A673 (cell line): Measurements from ENCODE around the gene FBXO17. TPM values are rescaled to one million over a fixed set of nuclear protein-coding genes. Genes with fewer than 3 reads are reported as not detected.

Source experiments
- Bru-seq: library from RNA; stranded (reverse); fragments of 400-500 nt; gene quantifications from one replicate; lab custom pipeline; 2021; lab: Mats Ljungman, UMichigan
- BruChase-seq, 2 experiments: library from RNA; stranded (reverse); fragments of 400-500 nt; gene quantifications; one replicate each; lab custom pipeline; 2021; lab: Mats Ljungman, UMichigan
- BruUV-seq: library from RNA; stranded (reverse); fragments of 400-500 nt; replicated peaks from 2 replicates; lab custom pipeline; 2021; lab: Mats Ljungman, UMichigan
- CTCF ChIA-PET: fragments of 300-600 bp; sonication (Branson Sonifier 250); formaldehyde crosslinking; loops from one replicate; lab custom pipeline; 2022; ENCODE audit warnings: antibody characterized with exemption; lab: Charles Lee
- POLR2A ChIA-PET: fragments of 300-600 bp; sonication (Branson Sonifier 250); formaldehyde crosslinking; loops from one replicate; lab custom pipeline; 2022; ENCODE audit warnings: antibody characterized with exemption; ENCODE audit not compliant: low non-redundant PET; lab: Charles Lee
- DNase-seq: peaks from one replicate; pipeline ENCODE4 v3.0.0-alpha.2; 2015; ENCODE audit warnings: low spot score
- H3K27ac ChIP-seq: fragments of 200-600 bp; sonication (generic); 2 replicates; pipeline ENCODE4 v1.5.1; 2016; ENCODE audit warnings: mixed run types, low read depth, mild to moderate bottlenecking, mixed read lengths, antibody characterized with exemption, low read length; ENCODE audit not compliant: poor library complexity, severe bottlenecking
- H3K27me3 ChIP-seq: fragments of 200-600 bp; sonication (generic); replicated peaks from 2 replicates; pipeline ENCODE4 v1.6.1; 2017; ENCODE audit warnings: mixed run types, low read depth, mild to moderate bottlenecking, mixed read lengths, antibody characterized with exemption, low read length; ENCODE audit not compliant: insufficient read depth, poor library complexity
- H3K36me3 ChIP-seq: fragments of 200-600 bp; sonication (generic); 2 replicates; pipeline ENCODE4 v1.6.1; 2016; ENCODE audit warnings: mixed run types, mild to moderate bottlenecking, mixed read lengths, antibody characterized with exemption, low read length; ENCODE audit not compliant: insufficient read depth, poor library complexity, severe bottlenecking
- H3K4me1 ChIP-seq: fragments of 200-600 bp; sonication (generic); 2 replicates; pipeline ENCODE4 v1.6.1; 2017; ENCODE audit warnings: mixed run types, mild to moderate bottlenecking, mixed read lengths, antibody characterized with exemption, low read length; ENCODE audit not compliant: insufficient read depth, poor library complexity, severe bottlenecking
- H3K4me3 ChIP-seq: fragments of 200-600 bp; sonication (generic); 2 replicates; pipeline ENCODE4 v1.5.1; 2016; ENCODE audit warnings: low read depth, mixed run types, mild to moderate bottlenecking, mixed read lengths, low read length; ENCODE audit not compliant: poor library complexity, severe bottlenecking
- H3K9me3 ChIP-seq: fragments of 200-600 bp; sonication (generic); 2 replicates; pipeline ENCODE4 v1.6.1; 2016; ENCODE audit warnings: mixed run types, low read depth, mild to moderate bottlenecking, mixed read lengths, antibody characterized with exemption, low read length; ENCODE audit not compliant: poor library complexity, severe bottlenecking
- EZH2 ChIP-seq: fragments of 200-600 bp; sonication (generic); IDR thresholded peaks from 2 replicates; pipeline ENCODE4 v1.6.1; 2017; ENCODE audit warnings: borderline replicate concordance, low read depth, mild to moderate bottlenecking, mixed read lengths, antibody characterized with exemption, low read length; ENCODE audit not compliant: poor library complexity, severe bottlenecking
- intact Hi-C: fragments of 100-400 bp; cut with micrococcal nuclease; formaldehyde crosslinking; loops from one replicate; pipeline ENCODE4 v1.10.0; 2022; ENCODE audit not compliant: unreplicated experiment
- long read RNA-seq: library from polyadenylated mRNA; stranded (forward); transcript quantifications from one replicate; pipeline ENCODE4 v2.0.0, GENCODE V29; 2022
- total RNA-seq: library from RNA; stranded (reverse); gene quantifications from 2 replicates; pipeline ENCODE4 v1.2.3, GENCODE V29; 2021
- TF ChIP-seq, protein P1 (sequence below): fragments of 300-800, 200-600 bp; sonication (generic); conservative IDR thresholded peaks from 2 replicates; pipeline ENCODE4 v1.5.1; 2017; ENCODE audit warnings: low read depth, mild to moderate bottlenecking, antibody characterized with exemption, low read length, moderate library complexity, mixed read lengths

FBXO17 gene, protein sequence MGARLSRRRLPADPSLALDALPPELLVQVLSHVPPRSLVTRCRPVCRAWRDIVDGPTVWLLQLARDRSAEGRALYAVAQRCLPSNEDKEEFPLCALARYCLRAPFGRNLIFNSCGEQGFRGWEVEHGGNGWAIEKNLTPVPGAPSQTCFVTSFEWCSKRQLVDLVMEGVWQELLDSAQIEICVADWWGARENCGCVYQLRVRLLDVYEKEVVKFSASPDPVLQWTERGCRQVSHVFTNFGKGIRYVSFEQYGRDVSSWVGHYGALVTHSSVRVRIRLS
- total RNA-seq (26.0 and 29.9 TPM in 2 replicates), Bru-seq, nascent RNA (percentile 70 among the genes with signal in this experiment), BruChase-seq, experiment 1, labeled RNA remaining after a 2-hour chase (percentile 76 among the genes with signal in this experiment), BruChase-seq, experiment 2, labeled RNA remaining after a 6-hour chase (percentile 83 among the genes with signal in this experiment)
- long read RNA-seq, transcript FBXO17-201 (6 exons, 2,386 nt), result major isoform, 19 of 41 reads
- long read RNA-seq, partial matches to known transcripts, result 4 of 41 reads
- long read RNA-seq, other reads (novel, unspliced or antisense), result 18 of 41 reads

DNA sequence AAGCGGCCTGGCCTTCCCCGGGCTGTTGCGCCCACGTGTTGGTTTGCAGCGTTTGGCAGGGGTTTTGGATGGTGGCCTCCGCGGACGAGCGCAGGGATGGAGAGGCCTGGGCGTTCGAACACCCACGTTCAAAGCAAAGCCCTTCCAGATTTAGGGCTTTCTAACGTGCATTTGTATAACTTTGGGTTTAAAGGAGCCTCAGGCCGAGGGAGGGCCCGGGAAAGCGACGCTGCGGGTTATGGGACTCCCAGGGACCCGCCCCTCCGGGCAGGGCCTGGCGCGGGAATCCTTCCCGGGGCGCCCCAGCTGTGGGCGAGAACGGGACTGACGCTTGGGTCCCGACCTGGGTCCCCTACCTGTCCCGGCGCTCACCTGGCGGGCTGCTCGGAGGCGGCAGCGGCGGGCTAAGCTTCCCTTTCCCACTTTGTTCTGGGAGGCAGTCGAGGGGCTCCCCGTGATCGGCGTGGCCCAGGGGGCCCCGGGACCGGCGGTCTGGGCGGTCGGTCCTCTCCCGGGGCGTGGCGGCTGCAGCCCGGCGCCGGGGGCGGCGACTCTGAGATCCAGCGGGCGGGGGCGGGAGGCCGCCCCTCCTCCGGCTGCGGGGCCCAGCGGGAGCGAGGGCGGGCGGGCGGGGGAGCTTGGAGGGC, at the start of gene FBXO17:
FBXO17 (minus strand) TSS at position 529 of the 647 bp plus-strand sequence. CDS start 25,423 bp downstream, outside the sequence.
- no peak for TF ChIP-seq EZH2
- TF ChIP-seq, protein P1, sequence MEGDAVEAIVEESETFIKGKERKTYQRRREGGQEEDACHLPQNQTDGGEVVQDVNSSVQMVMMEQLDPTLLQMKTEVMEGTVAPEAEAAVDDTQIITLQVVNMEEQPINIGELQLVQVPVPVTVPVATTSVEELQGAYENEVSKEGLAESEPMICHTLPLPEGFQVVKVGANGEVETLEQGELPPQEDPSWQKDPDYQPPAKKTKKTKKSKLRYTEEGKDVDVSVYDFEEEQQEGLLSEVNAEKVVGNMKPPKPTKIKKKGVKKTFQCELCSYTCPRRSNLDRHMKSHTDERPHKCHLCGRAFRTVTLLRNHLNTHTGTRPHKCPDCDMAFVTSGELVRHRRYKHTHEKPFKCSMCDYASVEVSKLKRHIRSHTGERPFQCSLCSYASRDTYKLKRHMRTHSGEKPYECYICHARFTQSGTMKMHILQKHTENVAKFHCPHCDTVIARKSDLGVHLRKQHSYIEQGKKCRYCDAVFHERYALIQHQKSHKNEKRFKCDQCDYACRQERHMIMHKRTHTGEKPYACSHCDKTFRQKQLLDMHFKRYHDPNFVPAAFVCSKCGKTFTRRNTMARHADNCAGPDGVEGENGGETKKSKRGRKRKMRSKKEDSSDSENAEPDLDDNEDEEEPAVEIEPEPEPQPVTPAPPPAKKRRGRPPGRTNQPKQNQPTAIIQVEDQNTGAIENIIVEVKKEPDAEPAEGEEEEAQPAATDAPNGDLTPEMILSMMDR, result no peak
- Histone ChIP-seq H3K27ac (peak within 1 kb of the TSS; percentile 91), H3K4me1 (peaks cover 14% of the 10 kb centered on the region), H3K4me3 (peak within 1 kb of the TSS; percentile 75), H3K36me3 (no peaks in the 10 kb centered on the region), H3K27me3 (no peaks in the 10 kb centered on the region), H3K9me3 (no peaks in the 10 kb centered on the region)
- intact Hi-C loops, result loop anchor here (10.0 kb wide), 1 partner anchor 139 kb away; no protein-coding TSS in a partner anchor
- peak; percentile 83 for DNase-seq
- BruUV-seq, result TSS peak; percentile 72
- POLR2A ChIA-PET, result no interaction called here
- CTCF ChIA-PET, result interaction anchor here (0.6 to 1.1 kb wide), 6 partner anchors 13 to 432 kb away, joined by 3 to 8 read pairs (median 4); no protein-coding TSS in a partner anchor

DNA sequence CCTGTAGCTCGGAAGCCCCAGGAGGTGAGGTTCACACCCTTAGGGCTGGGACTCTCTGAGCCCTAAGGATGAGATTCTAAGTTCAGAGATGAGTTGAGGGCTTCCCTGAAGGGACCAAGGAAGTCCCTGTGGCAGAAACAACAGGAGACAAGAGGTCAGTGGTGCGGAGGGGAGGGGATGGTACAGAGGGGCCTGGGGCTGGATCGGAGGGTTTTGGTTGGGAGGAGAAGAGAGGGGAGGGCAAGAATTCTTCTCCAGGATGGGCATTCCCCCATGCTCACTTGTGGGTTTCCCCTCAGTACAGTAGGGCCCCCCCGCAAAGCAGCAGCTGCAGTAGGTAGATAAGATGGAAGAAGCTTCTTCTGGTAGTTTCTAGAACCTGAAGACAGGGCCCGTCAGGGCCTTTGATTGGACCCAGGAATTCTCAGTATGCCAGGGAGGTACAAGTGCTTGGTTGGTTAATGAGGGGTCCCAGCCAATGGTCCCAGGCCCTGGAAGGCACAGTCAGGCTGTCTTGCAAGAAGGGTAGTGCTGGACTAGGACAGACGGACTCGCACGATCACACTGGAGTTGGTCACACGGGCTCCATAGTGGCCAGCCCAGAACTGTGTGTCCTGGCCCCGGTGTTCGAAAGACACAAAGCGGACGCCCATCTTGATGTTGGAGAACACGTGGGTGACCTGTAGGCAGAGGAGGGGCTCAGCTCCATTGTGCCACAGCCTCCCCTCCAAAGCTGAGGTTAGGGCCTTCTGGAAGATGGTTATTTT, 49.5 kb upstream of the FBXO17 start:
- TF ChIP-seq, protein P1, result no peak
- no peak for TF ChIP-seq EZH2
- intact Hi-C loops, result no loop called here
- H3K27ac ChIP-seq, result no peak overlapping the region
- no peak overlapping the region for H3K4me3 ChIP-seq
- no peak for DNase-seq
- BruUV-seq, result no TSS peak
- H3K27me3 ChIP-seq, result no peaks in the 10 kb centered on the region
- no peaks in the 10 kb centered on the region for H3K4me1 ChIP-seq
- no peaks in the 10 kb centered on the region for H3K9me3 ChIP-seq
- ChIA-PET POLR2A (no interaction called here), CTCF (no interaction called here)
- H3K36me3 ChIP-seq, result no peaks in the 10 kb centered on the region

DNA sequence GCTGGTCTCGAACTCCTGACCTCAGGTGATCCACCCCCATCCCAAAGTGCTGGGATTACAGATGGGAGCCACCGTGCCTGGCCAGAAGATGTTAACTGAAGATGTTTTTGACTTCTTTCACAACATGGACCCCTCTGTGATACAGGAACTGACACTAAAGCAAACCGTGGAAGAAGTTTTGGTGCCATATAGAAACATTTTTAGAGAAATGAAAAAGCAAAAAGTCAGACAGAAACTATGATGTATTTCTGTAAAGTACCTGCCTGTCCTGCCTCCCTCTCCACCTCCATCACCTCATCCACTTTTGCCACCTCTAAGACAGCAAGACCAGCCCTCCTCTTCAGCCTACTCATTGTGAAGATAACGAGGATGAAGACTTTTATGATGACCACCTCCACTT, 45.5 kb upstream of the FBXO17 start:
- DNase-seq, result no peak
- intact Hi-C loops, result no loop called here
- TF ChIP-seq, protein P1, result no peak
- no peak for TF ChIP-seq EZH2
- POLR2A ChIA-PET, result no interaction called here
- peaks cover 6% of the 10 kb centered on the region for H3K27me3 ChIP-seq
- H3K9me3 ChIP-seq, result no peaks in the 10 kb centered on the region
- H3K4me3 ChIP-seq, result no peak overlapping the region
- CTCF ChIA-PET, result interaction anchor here (0.5 to 0.6 kb wide), 2 partner anchors 34 to 887 kb away, joined by 4 to 17 read pairs; no protein-coding TSS in a partner anchor
- no TSS peak for BruUV-seq
- H3K36me3 ChIP-seq, result no peaks in the 10 kb centered on the region
- H3K4me1 ChIP-seq, result no peaks in the 10 kb centered on the region
- H3K27ac ChIP-seq, result no peak overlapping the region
